H1 (cell line): Measurements from ENCODE around the gene SELENOV. TPM values are rescaled to one million over a fixed set of nuclear protein-coding genes. Genes with fewer than 3 reads are reported as not detected.
A peak's percentile ranks its signal among the peaks of the same experiment; 100 is the strongest.

Experiments used
- CTCF ChIA-PET: fragments of 300-600 bp; sonication (Branson Sonifier 250); formaldehyde crosslinking; loops from one replicate; lab custom pipeline; 2021; ENCODE audit not compliant: partially characterized antibody; lab: Charles Lee
- POLR2A ChIA-PET: fragments of 300-600 bp; sonication (Branson Sonifier 250); formaldehyde crosslinking; loops from one replicate; lab custom pipeline; 2021; ENCODE audit warnings: inconsistent platforms; ENCODE audit not compliant: partially characterized antibody; lab: Charles Lee
- DNase-seq, 2 experiments: peaks; one replicate each; pipeline versions ENCODE4 v3.0.0 to v3.0.0-alpha.2; 2010 to 2022; ENCODE audit warnings: low spot score in 2 of 2, low read depth in 1 of 2, mixed read lengths in 1 of 2
- FAIRE-seq: peaks from 2 replicates; lab custom pipeline; 2011; peaks lifted over from hg19 to GRCh38; lab: Jason Lieb, UNC
- H2AFZ ChIP-seq: 2 replicates; pipeline ENCODE4 v1.8.1; 2012; ENCODE audit warnings: low read length, inconsistent platforms
- H2AK5ac ChIP-seq: 2 replicates; pipeline ENCODE4 v1.6.1; 2013; ENCODE audit warnings: low read depth, low read length
- H2BK120ac ChIP-seq: replicated peaks from 2 replicates; pipeline ENCODE3; 2013; ENCODE audit warnings: low read depth, low read length, inconsistent platforms
- H2BK12ac ChIP-seq: 2 replicates; pipeline ENCODE4 v1.6.1; 2013; ENCODE audit warnings: low read depth, low read length
- H2BK15ac ChIP-seq: 2 replicates; pipeline ENCODE4 v1.6.1; 2013; ENCODE audit warnings: low read length
- H2BK20ac ChIP-seq: 2 replicates; pipeline ENCODE4 v1.6.1; 2013; ENCODE audit warnings: low read length
- H2BK5ac ChIP-seq: 2 replicates; pipeline ENCODE4 v1.6.1; 2013; ENCODE audit warnings: low read depth, low read length
- H3K14ac ChIP-seq: 2 replicates; pipeline ENCODE4 v1.6.1; 2013; ENCODE audit warnings: inconsistent platforms; ENCODE audit not compliant: insufficient read length
- H3K18ac ChIP-seq: 2 replicates; pipeline ENCODE4 v1.6.1; 2013; ENCODE audit warnings: low read length; ENCODE audit errors: extremely low read depth
- H3K23ac ChIP-seq: 2 replicates; pipeline ENCODE4 v1.6.1; 2013; ENCODE audit warnings: inconsistent platforms; ENCODE audit not compliant: insufficient read length
- H3K23me2 ChIP-seq: 2 replicates; pipeline ENCODE4 v1.6.1; 2013; ENCODE audit warnings: low read depth, low read length
- H3K27ac ChIP-seq: 2 replicates; pipeline ENCODE4 v1.6.1; 2011; ENCODE audit warnings: low read depth, low read length, inconsistent platforms
- H3K27me3 ChIP-seq, 4 experiments: replicated peaks in 1 of 4; 1 replicate in 1 of 4; 2 replicates in 3 of 4; pipeline versions ENCODE4 v1.6.1 to v1.8.1; 2011 to 2013; ENCODE audit warnings: low read length in 3 of 4, mild to moderate bottlenecking in 3 of 4, inconsistent platforms in 2 of 4, mixed read lengths in 2 of 4, moderate library complexity in 1 of 4; ENCODE audit not compliant: control insufficient read depth in 3 of 4, insufficient read depth in 3 of 4; ENCODE audit errors: extremely low read depth in 1 of 4
- H3K36me3 ChIP-seq, 4 experiments: 2 replicates each; pipeline versions ENCODE4 v1.6.1 to v1.8.1; 2011 to 2013; ENCODE audit warnings: mild to moderate bottlenecking in 4 of 4, low read length in 3 of 4, moderate library complexity in 2 of 4, control low read depth in 1 of 4, inconsistent platforms in 1 of 4; ENCODE audit not compliant: insufficient read depth in 4 of 4, control insufficient read depth in 2 of 4
- H3K4ac ChIP-seq: replicated peaks from 2 replicates; pipeline ENCODE3; 2013; ENCODE audit warnings: low read length, low read depth, mixed read lengths, inconsistent platforms; ENCODE audit not compliant: insufficient read length
- H3K4me1 ChIP-seq, 4 experiments: replicated peaks in 1 of 4; 1 replicate in 1 of 4; 2 replicates in 3 of 4; pipeline versions ENCODE4 v1.6.1 to v1.8.1; 2011 to 2013; ENCODE audit warnings: low read length in 3 of 4, inconsistent platforms in 2 of 4, mixed read lengths in 1 of 4; ENCODE audit not compliant: insufficient read depth in 4 of 4, control insufficient read depth in 3 of 4
- H3K4me2 ChIP-seq, 2 experiments: 2 replicates each; pipeline versions ENCODE4 v1.6.1 to v1.8.1; 2011 to 2013; ENCODE audit warnings: low read depth in 2 of 2, low read length in 2 of 2, control low read depth in 1 of 2, inconsistent platforms in 1 of 2, mild to moderate bottlenecking in 1 of 2; ENCODE audit not compliant: insufficient read depth in 1 of 2
- H3K4me3 ChIP-seq, 4 experiments: fragments of 200-600, 300-600 bp in 1 of 4; sonication (generic), shearing (Covaris generic), sonication (Bioruptor Twin) in 1 of 4; 2 replicates each; pipeline versions ENCODE4 v1.5.1 to v1.8.1; 2011 to 2016; ENCODE audit warnings: low read length in 4 of 4, low read depth in 3 of 4, control low read depth in 2 of 4, inconsistent platforms in 2 of 4, mild to moderate bottlenecking in 2 of 4, mixed read lengths in 1 of 4, moderate library complexity in 1 of 4; ENCODE audit not compliant: insufficient read depth in 2 of 4; ENCODE audit errors: extremely low read depth in 1 of 4
- H3K56ac ChIP-seq: replicated peaks from 2 replicates; pipeline ENCODE3; 2013; ENCODE audit warnings: low read depth, mild to moderate bottlenecking, mixed read lengths, low read length, inconsistent platforms; ENCODE audit not compliant: insufficient read length
- H3K79me1 ChIP-seq: 2 replicates; pipeline ENCODE4 v1.6.1; 2013; ENCODE audit warnings: low read depth, low read length, control low read depth
- H3K79me2 ChIP-seq, 2 experiments: 2 replicates each; pipeline versions ENCODE4 v1.6.1 to v1.8.1; 2012 to 2013; ENCODE audit warnings: low read length in 2 of 2, mild to moderate bottlenecking in 2 of 2, inconsistent platforms in 1 of 2; ENCODE audit not compliant: insufficient read depth in 2 of 2, control insufficient read depth in 1 of 2
- H3K9ac ChIP-seq, 4 experiments: replicated peaks in 1 of 4; 1 replicate in 1 of 4; 2 replicates in 3 of 4; pipeline versions ENCODE4 v1.6.1 to v1.8.1; 2011 to 2013; ENCODE audit warnings: low read depth in 3 of 4, low read length in 3 of 4, control low read depth in 2 of 4, mild to moderate bottlenecking in 2 of 4, moderate library complexity in 2 of 4, inconsistent platforms in 1 of 4; ENCODE audit errors: extremely low read depth in 1 of 4
- H3K9me3 ChIP-seq, 2 experiments: 2 replicates each; pipeline versions ENCODE4 v1.6.1 to v1.8.1; 2012 to 2013; ENCODE audit warnings: mild to moderate bottlenecking in 2 of 2, moderate library complexity in 2 of 2, control low read depth in 1 of 2, inconsistent platforms in 1 of 2, low read depth in 1 of 2, low read length in 1 of 2, mixed read lengths in 1 of 2; ENCODE audit not compliant: insufficient read depth in 2 of 2
- H4K20me1 ChIP-seq, 2 experiments: replicated peaks in 1 of 2; 2 replicates each; pipeline versions ENCODE3 to v1.8.1; 2011 to 2013; ENCODE audit warnings: inconsistent platforms in 2 of 2, low read length in 2 of 2, mild to moderate bottlenecking in 1 of 2; ENCODE audit not compliant: insufficient read depth in 2 of 2, control insufficient read depth in 1 of 2
- H4K5ac ChIP-seq: 2 replicates; pipeline ENCODE4 v1.6.1; 2013; ENCODE audit warnings: low read length, low read depth, mixed read lengths, inconsistent platforms; ENCODE audit not compliant: insufficient read length
- H4K8ac ChIP-seq: 2 replicates; pipeline ENCODE4 v1.8.0; 2013; ENCODE audit warnings: mild to moderate bottlenecking, moderate library complexity, low read length, inconsistent platforms; ENCODE audit not compliant: insufficient read depth; ENCODE audit errors: extremely low read depth
- H4K91ac ChIP-seq: replicated peaks from 2 replicates; pipeline ENCODE3; 2013; ENCODE audit warnings: low read length, mixed read lengths, inconsistent platforms; ENCODE audit not compliant: insufficient read length
- BRCA1 ChIP-seq: IDR thresholded peaks from 2 replicates; pipeline ENCODE4 v1.6.1; 2012; ENCODE audit warnings: low read depth, low read length, improper control_type of control experiment
- CBX5 ChIP-seq: fragments of 300-800, 300-1000 bp; sonication (generic); IDR thresholded peaks from 2 replicates; pipeline ENCODE4 v1.7.1; 2016; ENCODE audit warnings: antibody characterized with exemption, low read length, low read depth
- CHD2 ChIP-seq: IDR thresholded peaks from 2 replicates; pipeline ENCODE4 v1.6.1; 2012; ENCODE audit warnings: low read length, improper control_type of control experiment
- CREB1 ChIP-seq: IDR thresholded peaks from 2 replicates; pipeline ENCODE4 v1.6.1; 2012; ENCODE audit warnings: inconsistent platforms
- EGR1 ChIP-seq: IDR thresholded peaks from 2 replicates; pipeline ENCODE4 v1.6.1; 2011; ENCODE audit warnings: low read depth, low read length, borderline replicate concordance
- KDM1A ChIP-seq: fragments of 200-600, 300-600 bp; sonication (generic); IDR thresholded peaks from 2 replicates; pipeline ENCODE4 v1.7.1; 2016; ENCODE audit warnings: mild to moderate bottlenecking, low read length, borderline replicate concordance
- POLR2A ChIP-seq, 2 experiments: IDR thresholded peaks; 1 replicate in 1 of 2; 2 replicates in 1 of 2; pipeline ENCODE4 v1.6.1; 2011; ENCODE audit warnings: low read depth in 2 of 2, low read length in 2 of 2, mild to moderate bottlenecking in 2 of 2; ENCODE audit errors: control extremely low read depth in 1 of 2
- POU5F1 ChIP-seq: IDR thresholded peaks from 2 replicates; pipeline ENCODE4 v1.6.1; 2011; ENCODE audit warnings: low read depth, mild to moderate bottlenecking, low read length, moderate library complexity
- WGBS, 2 experiments: shearing (Covaris generic) in 1 of 2; methylation state at CpG; one replicate each; pipeline versions ENCODE4 v1.1.6 to v1.1.7; 2013 to 2015; ENCODE audit warnings: low lambda C conversion rate in 2 of 2, mixed read lengths in 2 of 2, inconsistent platforms in 1 of 2, low coverage in 1 of 2, missing lambda C conversion rate in 1 of 2; ENCODE audit not compliant: insufficient replicate concordance in 2 of 2, insufficient coverage in 1 of 2, insufficient read length in 1 of 2; ENCODE audit errors: extremely low coverage in 1 of 2, missing lambda C conversion rate in 1 of 2; 5-methylcytosine and 5-hydroxymethylcytosine counted together
- polyA plus RNA-seq, 7 experiments: library from polyadenylated mRNA; depleted of rRNA in 3 of 7; stranded (reverse) in 5 of 7; unstranded in 2 of 7; fragments of >200 nt in 5 of 7; fragments of 200-250 nt in 2 of 7; gene quantifications; 1 replicate in 5 of 7; 2 replicates in 1 of 7; 4 replicates in 1 of 7; pipeline versions ENCODE4 v1.2.1 to v1.2.3, GENCODE V29; 2011 to 2013; ENCODE audit warnings: missing spikeins in 2 of 7, mixed read lengths in 2 of 7
- total RNA-seq: library from RNA; stranded (reverse); fragmentation: NEBNext Ultra II Directional; extraction: Animal tissue kit (Norgen Biotek cat#: 25700); gene quantifications from 2 replicates; pipeline ENCODE4 v1.2.1, GENCODE V29; 2021

The SELENOV gene
- total and polyA plus RNA-seq, 2 of the 8 experiments (the other 6 are each of a cell fraction or from before 2014, with no cell fraction given), result 8.4 to 10.7 TPM

DNA sequence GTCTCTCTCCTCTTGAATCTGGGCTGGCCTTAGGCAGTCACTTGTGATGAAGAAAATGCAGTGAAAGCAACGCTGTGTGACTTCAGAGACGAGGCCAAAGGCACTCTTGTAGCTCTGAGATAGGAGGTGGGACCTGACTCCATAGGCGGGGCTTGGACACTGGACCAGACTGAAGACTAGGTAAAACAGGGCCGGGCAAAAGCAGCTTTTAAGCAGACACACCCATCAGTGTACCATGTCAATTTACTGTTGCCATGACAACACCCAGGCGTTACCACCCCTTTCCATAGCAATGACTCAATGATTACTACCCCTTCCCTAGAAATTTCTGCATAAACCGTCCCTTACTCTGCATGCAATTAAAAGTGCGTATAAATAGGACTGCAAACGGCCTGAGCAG, 31.7 kb downstream of the SELENOV start:
- Histone ChIP-seq H3K4me2 (no peak overlapping the region), H2BK5ac (no peak overlapping the region), H4K91ac (no peak overlapping the region), H2BK15ac (peak overlapping the region; percentile 25; the same call in 1 of the 2 replicates), H3K9ac (no peak overlapping the region), H3K36me3 (no peaks in the 10 kb centered on the region), H3K4me3 (no peak overlapping the region), H3K27me3 (no peaks in the 10 kb centered on the region), H3K23ac (no peak overlapping the region), H3K56ac (no peak overlapping the region), H3K14ac (no peak overlapping the region), H3K9me3 (no peaks in the 10 kb centered on the region), H3K27ac (no peak overlapping the region), H4K20me1 (no peaks in the 10 kb centered on the region), H3K79me2 (no peaks in the 10 kb centered on the region), H3K79me1 (no peaks in the 10 kb centered on the region), H2BK120ac (no peak overlapping the region), H2BK20ac (no peak overlapping the region), H4K8ac (no peak overlapping the region), H3K4me1 (peaks cover 0 to 4% (median under 1%) of the 10 kb centered on the region in 4 experiments; a peak in 3 of 7 replicates), H4K5ac (no peak overlapping the region), H2BK12ac (peak overlapping the region; percentile 50; the same call in 1 of the 2 replicates), H3K4ac (no peak overlapping the region), H2AFZ (no peak overlapping the region), H3K18ac (no peak overlapping the region), H3K23me2 (no peaks in the 10 kb centered on the region), H2AK5ac (no peak overlapping the region)
- CTCF ChIA-PET, result interaction anchor here (0.6 to 3.0 kb wide), 11 partner anchors 27 to 456 kb away, joined by 3 to 9 read pairs (median 4); partner anchors contain the start of gene DLL3
- POLR2A ChIA-PET, result interaction anchor here (0.5 to 1.7 kb wide), 3 partner anchors 14 to 239 kb away, joined by 3 to 5 read pairs (median 3); partner anchors contain the start of genes EID2B and RPS16
- no peak for FAIRE-seq
- no peak for DNase-seq
- WGBS, 2 experiments, result 77% methylated on average over 8 of the region's 8 CpGs; no CpG with 5 or more reads in 1 of the 2 experiments
- TF ChIP-seq EGR1 (no peak), CREB1 (no peak), POLR2A (IDR thresholded peaks at IDR 0.05; ENCODE audit: control extremely low read depth in 1 of 2, low read depth in 2 of 2, low read length in 2 of 2) (no peak), POU5F1 (no peak), CHD2 (no peak), KDM1A (no peak), CBX5 (no peak), BRCA1 (no peak)
- TF ChIP-seq, all 59 proteins: peak for 0
